NCI-H1436 (cell line): ENCODE results near the gene HECW1.
"Not testable (repeated sequence)": the region's sequence is repeated elsewhere in the genome, so short reads cannot be mapped to it uniquely, and the experiment has no call there.

Source experiments
- DNase-seq: peaks from one replicate; lab custom pipeline; 2025; lab: John Stamatoyannopoulos, UW

The HECW1 gene

GRCh38 chr7:43112941-43113621 is 634 bp downstream of the HECW1 start:
- no peak for DNase-seq

GRCh38 chr7:43113622-43114457 is 1.4 kb downstream of the HECW1 start:
- DNase-seq = no peak

GRCh38 chr7:43114458-43114780 is 2.0 kb downstream of the HECW1 start:
- no peak for DNase-seq

GRCh38 chr7:43116451-43116850 is 4.0 kb downstream of the HECW1 start:
- DNase-seq = no peak

DNA sequence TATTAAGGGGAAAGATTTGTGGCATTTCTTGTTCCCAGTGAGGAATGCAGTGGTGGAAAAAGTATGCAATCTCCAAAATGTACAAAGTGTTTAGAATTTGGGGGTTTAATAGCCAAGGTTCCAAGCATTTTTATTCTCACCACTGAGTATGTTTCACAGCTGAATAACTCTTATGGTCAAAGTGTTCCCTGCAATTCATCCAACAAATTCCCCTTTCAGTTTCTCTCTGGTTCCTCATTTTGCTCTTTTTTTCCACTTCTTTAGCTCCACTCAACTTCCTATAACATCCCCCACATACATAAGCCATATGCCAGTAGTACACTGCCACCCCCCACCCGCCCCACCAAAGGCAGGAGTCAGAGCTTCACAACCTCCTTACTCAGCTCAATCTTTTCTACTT is 4.6 kb downstream of the HECW1 start:
- DNase-seq = no peak

DNA sequence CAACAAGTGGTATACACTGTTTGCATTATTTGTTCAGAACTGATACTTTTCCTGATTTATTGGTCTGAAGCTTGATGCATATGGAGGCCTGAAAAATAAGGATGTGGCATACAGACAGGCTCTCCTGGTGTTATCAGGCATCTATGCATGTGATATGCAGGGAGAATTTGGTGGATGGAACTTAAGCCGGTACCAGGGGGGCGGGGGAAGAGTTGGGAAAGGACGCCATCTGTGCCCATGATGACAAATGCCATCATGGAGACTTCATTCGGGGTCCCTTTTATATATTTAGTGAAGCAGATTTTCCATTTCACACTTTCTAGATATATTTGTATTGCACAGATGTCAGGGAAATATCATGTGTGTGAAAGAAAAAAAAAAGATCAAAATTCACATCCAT is 5.4 kb downstream of the HECW1 start:
- no peak for DNase-seq

DNA sequence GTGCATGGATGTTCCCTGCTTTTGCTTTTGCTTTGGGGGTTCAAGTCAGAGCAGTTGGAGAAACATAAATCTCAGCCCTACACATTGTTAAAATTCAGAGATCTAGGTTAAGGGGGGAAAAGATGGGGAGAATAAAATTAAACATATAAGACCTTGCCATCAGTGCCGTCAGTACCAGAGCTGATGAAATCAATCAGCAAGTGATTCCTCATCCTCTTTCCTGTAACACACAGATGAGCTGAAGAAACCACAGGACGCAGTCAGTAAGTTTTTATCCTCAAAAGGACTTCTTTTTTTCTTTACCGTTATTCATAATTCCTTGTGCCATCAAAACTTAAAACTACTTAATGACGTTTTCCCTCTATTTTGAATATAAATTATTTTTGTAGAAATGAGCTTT is 5.9 kb downstream of the HECW1 start:
- DNase-seq = no peak

DNA sequence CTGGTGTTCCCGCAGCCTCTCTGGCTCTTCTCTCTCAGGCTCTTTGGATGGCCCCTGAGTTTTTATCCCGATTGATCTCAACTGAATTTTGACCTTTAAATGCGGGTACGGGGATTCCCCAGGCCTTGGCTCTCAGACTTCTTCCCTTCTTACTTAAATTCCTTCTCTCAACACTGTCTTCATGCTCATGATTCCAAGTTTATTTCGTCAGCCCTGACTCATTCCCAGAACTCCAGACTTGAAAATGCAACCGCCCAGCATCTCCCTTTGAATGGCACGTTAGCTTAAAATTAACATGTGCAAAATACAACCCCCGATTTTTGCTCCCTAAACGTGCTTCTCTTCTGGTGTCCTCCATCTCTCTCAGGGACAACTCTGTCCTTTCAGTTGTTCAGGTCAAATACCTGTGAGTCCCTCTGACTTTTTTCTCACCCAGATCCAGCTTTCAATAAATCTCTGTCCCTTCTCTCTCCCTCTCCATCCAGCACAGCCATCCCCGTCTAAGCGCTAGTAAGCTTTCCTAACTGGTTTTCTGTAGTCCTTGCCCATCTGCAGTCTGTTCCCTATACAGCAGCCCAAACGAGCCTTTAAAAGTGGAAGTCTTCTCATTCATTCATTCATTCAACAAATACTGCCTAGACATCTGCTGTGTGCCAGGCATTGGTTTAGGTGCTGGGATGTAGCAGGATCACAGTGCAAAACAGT is 7.1 kb downstream of the HECW1 start:
- no peak for DNase-seq

- DNase-seq = no peak
Observed at GRCh38 chr7:43121973-43122372, 9.5 kb downstream of the HECW1 start.

- DNase-seq = no peak
Observed at GRCh38 chr7:43123457-43123856, 11.0 kb downstream of the HECW1 start.

DNA sequence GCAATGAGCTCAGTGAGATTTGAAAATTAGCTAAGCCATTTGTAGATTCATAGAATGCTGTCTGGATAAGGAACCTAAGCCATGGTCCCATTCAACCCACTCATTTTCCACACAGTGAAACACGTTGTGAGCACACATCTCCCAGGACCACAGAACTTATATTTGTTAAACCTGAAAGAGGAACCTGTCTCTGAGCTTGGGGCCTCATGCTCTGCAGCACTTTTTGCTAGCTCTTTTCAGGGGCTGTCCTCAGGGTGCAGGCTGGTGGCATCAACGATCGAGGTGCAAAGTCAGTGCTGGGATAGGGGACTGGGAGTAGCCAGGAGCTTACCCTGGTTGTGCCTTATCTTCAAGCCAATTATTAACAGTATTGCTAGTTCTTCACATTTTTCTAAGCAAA is 11.9 kb downstream of the HECW1 start:
- DNase-seq = no peak

DNA sequence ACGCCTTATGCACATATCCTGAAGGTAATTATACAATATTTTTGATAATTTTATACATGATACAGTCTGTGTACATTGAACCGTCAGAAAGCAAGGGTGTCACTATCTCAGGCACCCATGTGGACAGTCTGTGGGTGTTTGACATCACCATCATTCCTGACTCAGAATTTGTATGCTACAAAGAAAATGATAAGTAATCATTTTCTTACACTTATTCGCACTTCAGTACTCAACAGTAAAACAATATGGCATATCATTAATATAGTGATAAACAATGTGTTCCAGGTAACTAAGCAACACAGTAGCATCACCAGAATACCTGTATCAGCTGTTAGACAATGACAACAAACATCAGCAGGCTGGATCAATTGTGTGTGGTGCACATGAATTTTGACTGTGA is 17.9 kb downstream of the HECW1 start:
- no peak for DNase-seq

- DNase-seq = no peak
Observed at GRCh38 chr7:43135129-43135528, 22.7 kb downstream of the HECW1 start.

- DNase-seq = no peak
Observed at GRCh38 chr7:43136064-43136463, 23.6 kb downstream of the HECW1 start.

- not testable (repeated sequence) for DNase-seq
Observed at GRCh38 chr7:43137121-43137744, 24.8 kb downstream of the HECW1 start.

- no peak for DNase-seq
Observed at GRCh38 chr7:43137811-43138210, 25.4 kb downstream of the HECW1 start.

- DNase-seq = no peak
Observed at GRCh38 chr7:43138710-43139109, 26.3 kb downstream of the HECW1 start.

GRCh38 chr7:43139137-43139536 is 26.7 kb downstream of the HECW1 start:
- DNase-seq = no peak

- no peak for DNase-seq
Observed at GRCh38 chr7:43140186-43140585, 27.7 kb downstream of the HECW1 start.

- no peak for DNase-seq
Observed at GRCh38 chr7:43141091-43141490, 28.6 kb downstream of the HECW1 start.

GRCh38 chr7:43142703-43143102 is 30.3 kb downstream of the HECW1 start:
- DNase-seq = no peak

DNA sequence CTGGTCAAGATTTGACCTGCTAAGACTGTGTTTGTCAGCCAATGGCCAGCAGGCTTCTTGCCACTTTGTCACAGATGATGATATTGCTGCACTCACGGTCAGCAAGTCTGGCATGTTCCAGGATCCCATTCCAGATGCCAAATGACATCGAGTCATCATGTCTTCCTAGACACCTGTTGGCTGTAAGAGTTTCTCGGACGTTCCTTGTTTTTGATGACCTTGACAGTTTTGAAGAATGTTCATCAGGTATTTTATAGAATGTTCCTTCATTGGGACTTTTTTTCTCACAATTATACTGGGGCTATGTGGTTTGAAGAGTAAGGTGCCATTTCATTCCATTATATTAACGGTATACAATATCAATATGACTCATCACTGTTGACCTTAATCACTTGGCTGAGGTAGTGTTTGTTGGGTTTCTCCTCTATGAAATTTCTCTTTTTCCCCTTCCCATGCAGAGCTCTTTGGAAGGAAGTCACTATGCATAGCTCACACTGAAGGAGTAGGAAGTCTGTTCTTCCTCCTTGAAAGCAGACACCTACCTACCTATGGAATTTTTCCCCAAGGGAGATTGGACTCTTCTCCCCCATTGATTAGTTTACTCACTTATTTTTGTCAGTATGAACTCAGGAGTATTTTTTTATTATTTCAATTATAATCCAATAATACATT is 31.6 kb downstream of the HECW1 start:
- no peak for DNase-seq
